Trophoblast cell (in vitro differentiated cells and primary cell): ENCODE data around the gene HIPK2.
A peak's percentile ranks its signal among the peaks of the same experiment; 100 is the strongest.

ENCODE experiments used
- DNase-seq, 2 donors: peaks; one replicate each; pipeline ENCODE4 v3.0.0-alpha.2; 2016
- H2AFZ ChIP-seq: 2 replicates; pipeline ENCODE4 v1.6.1; 2013; ENCODE audit warnings: low read length, moderate library complexity, mild to moderate bottlenecking; ENCODE audit not compliant: insufficient read depth, poor library complexity
- H2AK5ac ChIP-seq: 2 replicates; pipeline ENCODE4 v1.6.1; 2013; ENCODE audit warnings: mild to moderate bottlenecking, low read length
- H2BK120ac ChIP-seq: 2 replicates; pipeline ENCODE4 v1.6.1; 2013; ENCODE audit warnings: low read length, mild to moderate bottlenecking, moderate library complexity; ENCODE audit not compliant: insufficient read depth, poor library complexity
- H2BK12ac ChIP-seq: 2 replicates; pipeline ENCODE4 v1.6.1; 2013; ENCODE audit warnings: mild to moderate bottlenecking, low read length, moderate library complexity
- H2BK5ac ChIP-seq: 2 replicates; pipeline ENCODE4 v1.6.1; 2013; ENCODE audit warnings: low read length, low read depth, moderate library complexity, mild to moderate bottlenecking; ENCODE audit not compliant: poor library complexity
- H3K14ac ChIP-seq: 2 replicates; pipeline ENCODE4 v1.6.1; 2013; ENCODE audit warnings: mild to moderate bottlenecking, low read length
- H3K18ac ChIP-seq: 2 replicates; pipeline ENCODE4 v1.6.1; 2013; ENCODE audit warnings: mild to moderate bottlenecking, low read length
- H3K23ac ChIP-seq: 2 replicates; pipeline ENCODE4 v1.6.1; 2013; ENCODE audit warnings: low read length
- H3K27ac ChIP-seq: 2 replicates; pipeline ENCODE4 v1.5.1; 2013; ENCODE audit warnings: low read depth, mild to moderate bottlenecking, inconsistent platforms, low read length, moderate library complexity
- H3K27me3 ChIP-seq: 2 replicates; pipeline ENCODE4 v1.6.1; 2013; ENCODE audit warnings: inconsistent platforms, mild to moderate bottlenecking, low read length, moderate library complexity; ENCODE audit not compliant: insufficient read depth
- H3K36me3 ChIP-seq, 2 experiments: 1 replicate in 1 of 2; 2 replicates in 1 of 2; pipeline ENCODE4 v1.6.1; 2013; ENCODE audit warnings: low read length in 2 of 2, mild to moderate bottlenecking in 2 of 2, moderate library complexity in 1 of 2; ENCODE audit not compliant: insufficient read depth in 2 of 2, control insufficient read depth in 1 of 2
- H3K4ac ChIP-seq: 2 replicates; pipeline ENCODE4 v1.6.1; 2013; ENCODE audit warnings: low read depth, mild to moderate bottlenecking, low read length, moderate library complexity
- H3K4me1 ChIP-seq, 2 experiments: 1 replicate in 1 of 2; 2 replicates in 1 of 2; pipeline ENCODE4 v1.6.1; 2013; ENCODE audit warnings: low read length in 2 of 2, mild to moderate bottlenecking in 2 of 2, moderate library complexity in 1 of 2; ENCODE audit not compliant: insufficient read depth in 2 of 2, control insufficient read depth in 1 of 2
- H3K4me2 ChIP-seq: 2 replicates; pipeline ENCODE4 v1.6.1; 2013; ENCODE audit warnings: inconsistent platforms, mild to moderate bottlenecking, low read length, moderate library complexity
- H3K4me3 ChIP-seq: 2 replicates; pipeline ENCODE4 v1.5.1; 2013; ENCODE audit warnings: mild to moderate bottlenecking, low read depth, low read length, inconsistent platforms
- H3K79me1 ChIP-seq: one replicate; pipeline ENCODE4 v1.6.1; 2013; ENCODE audit warnings: low read length
- H3K79me2 ChIP-seq: 2 replicates; pipeline ENCODE4 v1.6.1; 2013; ENCODE audit warnings: low read length, mild to moderate bottlenecking; ENCODE audit not compliant: control insufficient read depth, insufficient read depth, poor library complexity
- H3K9ac ChIP-seq: 2 replicates; pipeline ENCODE4 v1.6.1; 2013; ENCODE audit warnings: mild to moderate bottlenecking, low read length
- H3K9me3 ChIP-seq: 2 replicates; pipeline ENCODE4 v1.6.1; 2013; ENCODE audit warnings: low read depth, mild to moderate bottlenecking, control low read depth, inconsistent platforms, low read length; ENCODE audit not compliant: insufficient read depth
- H4K12ac ChIP-seq: 2 replicates; pipeline ENCODE4 v1.6.1; 2013; ENCODE audit warnings: low read depth, mild to moderate bottlenecking, low read length, moderate library complexity
- H4K8ac ChIP-seq: 2 replicates; pipeline ENCODE4 v1.6.1; 2013; ENCODE audit warnings: low read depth, mild to moderate bottlenecking, low read length, moderate library complexity
- H4K91ac ChIP-seq: one replicate; pipeline ENCODE4 v1.6.1; 2013; ENCODE audit warnings: low read depth, mild to moderate bottlenecking, low read length, moderate library complexity
- WGBS: extraction: QIAGEN DNeasy Blood & Tissue Kit; methylation state at CpG from one replicate; pipeline ENCODE4 v1.1.7; 2013; ENCODE audit warnings: missing lambda C conversion rate; ENCODE audit not compliant: insufficient read length, insufficient coverage; ENCODE audit errors: extremely low coverage; 5-methylcytosine and 5-hydroxymethylcytosine counted together

HIPK2 gene

DNA sequence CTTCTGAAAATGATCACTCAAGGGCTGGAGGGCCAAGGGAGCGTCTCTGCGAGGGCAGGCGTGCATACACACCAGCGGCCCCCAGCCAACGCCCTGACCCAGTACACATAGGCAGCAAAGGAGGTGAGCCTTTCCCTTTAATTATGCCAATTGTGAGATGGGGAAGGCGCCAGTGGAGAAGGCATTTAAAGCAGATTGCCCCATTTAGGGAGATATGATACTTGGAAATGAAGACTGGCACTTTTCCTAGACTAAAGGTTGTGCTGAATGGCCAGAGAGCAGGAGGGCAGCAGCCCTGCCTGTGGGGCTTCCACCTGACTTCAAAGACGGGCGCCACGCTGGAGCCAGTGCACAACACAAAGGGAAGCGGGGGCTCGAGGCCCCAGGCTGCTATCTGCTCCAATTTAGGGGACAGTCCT lies 24.1 kb downstream of the HIPK2 start:
- Histone ChIP-seq H4K12ac (no peak overlapping the region), H3K4me3 (no peak overlapping the region), H3K36me3 (no peaks in the 10 kb centered on the region), H3K27ac (no peak overlapping the region), H4K8ac (no peak overlapping the region), H3K9me3 (no peaks in the 10 kb centered on the region), H3K4me2 (no peak overlapping the region), H3K9ac (no peak overlapping the region), H3K14ac (no peak overlapping the region), H2AK5ac (no peak overlapping the region), H3K4ac (no peak overlapping the region), H3K79me2 (no peaks in the 10 kb centered on the region), H3K27me3 (no peaks in the 10 kb centered on the region), H2BK12ac (no peak overlapping the region), H2BK120ac (no peak overlapping the region), H2BK5ac (no peak overlapping the region), H3K4me1 (no peaks in the 10 kb centered on the region), H3K79me1 (no peaks in the 10 kb centered on the region), H2AFZ (no peak overlapping the region), H3K18ac (no peak overlapping the region), H3K23ac (no peak overlapping the region), H4K91ac (no peak overlapping the region)
- no peak for DNase-seq
- WGBS, result no CpG with 5 or more reads among the region's 11 CpGs

DNA sequence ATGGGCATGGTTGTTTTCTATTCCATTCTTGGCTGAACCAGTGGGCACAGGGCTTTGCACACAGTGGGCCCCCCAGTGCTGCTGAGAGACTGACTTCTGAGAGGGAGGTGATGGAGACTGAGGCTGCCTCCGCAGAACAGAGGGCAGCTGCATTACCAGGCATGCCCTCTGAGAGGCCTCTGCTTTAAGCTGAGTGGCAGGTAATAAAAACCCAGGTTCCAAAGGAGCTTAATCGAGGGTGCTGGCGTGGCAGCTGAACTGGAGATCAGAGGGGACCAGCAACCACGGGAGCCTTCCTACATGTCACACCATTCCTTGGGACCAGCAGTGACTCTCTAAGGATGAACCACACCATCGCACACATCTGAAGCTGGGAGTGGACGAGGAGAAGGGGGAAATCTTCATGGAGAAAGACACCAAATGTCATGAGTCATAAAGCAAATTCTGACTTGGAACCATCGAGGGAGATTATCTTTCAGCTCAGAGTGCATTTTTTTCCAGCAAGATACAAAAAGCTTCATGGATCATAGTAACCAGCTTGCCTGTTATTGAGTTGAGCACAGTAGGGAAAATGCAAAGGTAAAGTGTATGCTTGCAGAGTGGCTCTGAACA lies 24.6 kb downstream of the HIPK2 start:
- no peak overlapping the region for H3K23ac ChIP-seq
- no peaks in the 10 kb centered on the region for H3K27me3 ChIP-seq
- no peak overlapping the region for H2BK5ac ChIP-seq
- no peak overlapping the region for H3K4me2 ChIP-seq
- no CpG with 5 or more reads among the region's 7 CpGs for WGBS
- H3K14ac ChIP-seq, result no peak overlapping the region
- H2AK5ac ChIP-seq, result no peak overlapping the region
- H3K4me1 ChIP-seq, result no peaks in the 10 kb centered on the region
- H2BK120ac ChIP-seq, result no peak overlapping the region
- H3K9me3 ChIP-seq, result no peaks in the 10 kb centered on the region
- no peak overlapping the region for H4K12ac ChIP-seq
- peak overlapping the region; percentile 16 for H3K9ac ChIP-seq
- no peak overlapping the region for H2BK12ac ChIP-seq
- no peak overlapping the region for H4K91ac ChIP-seq
- no peak for DNase-seq
- no peak overlapping the region for H3K4me3 ChIP-seq
- H4K8ac ChIP-seq, result no peak overlapping the region
- H3K27ac ChIP-seq, result no peak overlapping the region
- no peaks in the 10 kb centered on the region for H3K36me3 ChIP-seq
- H2AFZ ChIP-seq, result no peak overlapping the region
- H3K79me2 ChIP-seq, result no peaks in the 10 kb centered on the region
- no peak overlapping the region for H3K4ac ChIP-seq
- no peak overlapping the region for H3K18ac ChIP-seq
- H3K79me1 ChIP-seq, result no peaks in the 10 kb centered on the region

DNA sequence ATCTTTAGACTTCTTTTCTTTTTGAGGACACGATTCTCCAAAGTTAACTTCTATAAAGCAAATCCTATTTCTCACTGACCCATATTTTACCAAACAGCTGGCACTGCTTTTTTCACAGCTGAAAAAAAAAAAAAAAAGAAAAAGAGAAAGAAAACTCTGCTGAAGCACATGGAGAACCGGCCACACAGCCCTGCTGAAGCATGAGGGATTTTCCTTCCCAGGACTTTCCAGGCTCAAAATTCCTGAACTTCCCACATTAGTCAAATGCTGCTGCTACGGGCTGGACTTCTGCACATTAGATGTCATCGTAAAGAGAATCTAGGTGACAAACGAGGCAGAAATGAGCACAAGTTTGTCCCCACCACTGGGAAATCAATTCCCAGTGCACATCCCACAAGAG lies 25.2 kb downstream of the HIPK2 start:
- Histone ChIP-seq H3K9ac (no peak overlapping the region), H3K36me3 (no peaks in the 10 kb centered on the region), H3K4me1 (no peaks in the 10 kb centered on the region), H3K9me3 (no peaks in the 10 kb centered on the region), H4K12ac (no peak overlapping the region), H3K14ac (no peak overlapping the region), H3K18ac (no peak overlapping the region), H3K4ac (no peak overlapping the region), H3K27ac (no peak overlapping the region), H3K23ac (no peak overlapping the region), H3K79me1 (no peaks in the 10 kb centered on the region), H3K4me3 (no peak overlapping the region), H3K27me3 (no peaks in the 10 kb centered on the region), H2AFZ (no peak overlapping the region), H3K4me2 (no peak overlapping the region), H2BK12ac (no peak overlapping the region), H4K8ac (no peak overlapping the region), H2AK5ac (no peak overlapping the region), H2BK120ac (no peak overlapping the region), H3K79me2 (no peaks in the 10 kb centered on the region), H2BK5ac (no peak overlapping the region), H4K91ac (no peak overlapping the region)
- WGBS, result no CpG with 5 or more reads among the region's 5 CpGs
- DNase-seq, result peak; percentile 31 to 35

DNA sequence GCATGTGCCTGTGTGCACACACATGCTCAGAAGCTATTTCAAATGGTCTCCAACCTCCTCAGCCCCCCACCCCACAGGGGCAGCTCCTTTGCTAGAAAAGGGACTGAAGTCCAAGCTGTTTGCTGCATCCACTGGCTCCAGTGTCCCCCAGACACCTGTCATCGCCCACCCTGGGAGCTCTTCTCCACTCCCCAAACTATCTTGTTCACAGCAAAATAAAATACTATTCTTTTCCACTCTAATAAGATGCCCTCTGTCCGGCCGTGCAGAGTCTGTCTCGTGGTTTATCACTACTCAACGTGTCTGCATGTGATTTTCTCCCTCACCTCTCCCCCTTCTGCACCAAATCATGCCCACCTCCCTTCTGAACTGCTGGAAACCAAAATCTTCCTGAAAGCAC lies 25.6 kb downstream of the HIPK2 start:
- Histone ChIP-seq H3K9ac (no peak overlapping the region), H4K91ac (no peak overlapping the region), H3K23ac (no peak overlapping the region), H3K9me3 (no peaks in the 10 kb centered on the region), H2AK5ac (no peak overlapping the region), H3K27ac (no peak overlapping the region), H4K8ac (no peak overlapping the region), H3K4me2 (no peak overlapping the region), H3K18ac (no peak overlapping the region), H3K14ac (no peak overlapping the region), H3K27me3 (no peaks in the 10 kb centered on the region), H3K36me3 (no peaks in the 10 kb centered on the region), H3K4me3 (no peak overlapping the region), H2BK120ac (no peak overlapping the region), H2AFZ (no peak overlapping the region), H3K79me2 (no peaks in the 10 kb centered on the region), H2BK12ac (no peak overlapping the region), H4K12ac (no peak overlapping the region), H3K4ac (no peak overlapping the region), H3K4me1 (no peaks in the 10 kb centered on the region), H3K79me1 (no peaks in the 10 kb centered on the region), H2BK5ac (no peak overlapping the region)
- no peak for DNase-seq
- no CpG with 5 or more reads among the region's 5 CpGs for whole genome bisulfite sequencing
